HG02943 (cell line): ENCODE results near the gene LZTS3.

ENCODE experiments used
- ATAC-seq: cut with Tn5 transposase; IDR thresholded peaks from one replicate; pipeline ENCODE4 v1.9.1; 2021; ENCODE audit warnings: mild to moderate bottlenecking, low read depth, moderate library complexity; ENCODE audit not compliant: unreplicated experiment

LZTS3 gene

DNA sequence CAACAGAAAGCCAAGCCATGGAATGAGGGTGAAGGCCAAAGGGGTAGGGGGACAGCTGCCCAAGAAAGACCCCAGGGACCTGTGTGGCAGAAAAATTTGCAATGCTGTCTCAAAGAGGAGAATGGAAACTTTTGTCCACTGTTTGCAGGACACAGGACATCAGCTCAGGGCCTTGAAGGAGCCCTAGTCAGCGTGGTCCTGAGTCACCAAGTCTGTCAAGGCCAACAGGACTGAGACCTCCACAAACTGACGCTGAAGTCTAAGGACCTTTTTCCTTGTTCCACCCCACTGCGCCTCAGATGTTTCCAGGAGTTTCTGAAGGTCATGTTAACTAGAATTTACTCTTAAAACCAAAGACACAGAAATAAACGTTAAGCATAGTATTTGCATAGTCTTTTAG is 57.0 kb downstream of the LZTS3 start:
- ATAC-seq: no peak

DNA sequence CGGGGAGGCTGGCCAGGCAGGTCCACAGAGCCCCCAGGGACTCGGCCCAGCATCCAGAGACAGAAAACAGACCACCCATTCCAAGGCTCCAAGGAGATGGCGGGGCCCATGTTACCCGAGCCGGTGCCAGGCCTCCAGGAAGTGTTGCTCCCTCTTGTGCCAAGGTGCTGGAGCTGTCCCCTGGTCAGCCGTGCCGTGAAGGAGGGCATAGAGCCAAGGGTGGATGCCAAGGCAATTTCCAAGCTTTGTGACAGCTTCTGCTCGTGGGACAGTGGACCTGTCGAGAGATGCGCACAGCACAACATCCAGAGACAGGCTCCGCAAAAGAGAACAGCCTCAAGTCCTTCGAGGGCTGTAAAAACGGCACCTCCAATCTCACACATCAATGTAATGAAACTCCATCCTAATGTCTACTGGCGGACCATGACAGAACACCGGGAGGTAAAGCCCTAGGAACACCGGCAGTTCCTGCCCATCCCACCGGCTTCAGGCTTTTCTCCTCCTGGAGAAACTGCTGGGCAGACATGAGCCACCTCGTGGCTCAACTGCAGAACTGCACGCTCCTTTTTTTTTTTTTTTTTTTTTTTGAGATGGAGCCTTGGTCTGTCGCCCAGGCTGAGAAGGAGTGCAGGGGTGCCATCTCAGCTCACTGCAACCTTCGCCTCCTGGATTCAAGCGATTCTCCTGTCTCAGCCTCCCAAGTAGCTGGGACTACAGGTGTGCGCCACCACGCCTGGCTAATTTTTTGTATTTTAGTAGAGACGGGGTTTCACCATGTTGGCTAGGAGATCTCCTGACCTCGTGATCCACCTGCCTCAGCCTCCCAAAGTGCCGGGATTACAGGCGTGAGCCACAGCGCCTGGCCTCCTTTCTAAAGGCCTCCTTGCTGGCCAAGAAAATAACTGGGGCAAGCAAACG is 57.9 kb downstream of the LZTS3 start:
- no peak for ATAC-seq
